AG09309 (cell line): ENCODE data around the gene KCNK17.

Experiments used
- DNase-seq: peaks from one replicate; pipeline ENCODE4 v3.0.0-alpha.2; 2010; ENCODE audit warnings: low read depth
- H3K4me3 ChIP-seq: 2 replicates; pipeline ENCODE4 v1.5.1; 2011; ENCODE audit warnings: mild to moderate bottlenecking, low read depth, low read length, moderate library complexity; ENCODE audit not compliant: control insufficient read depth
- TF ChIP-seq, protein P1 (sequence below): IDR thresholded peaks from 2 replicates; pipeline ENCODE4 v1.5.1; 2011; ENCODE audit warnings: mild to moderate bottlenecking, low read depth, low read length, inconsistent platforms; ENCODE audit not compliant: insufficient read depth, control insufficient read depth; ENCODE audit errors: missing control alignments

Gene KCNK17

DNA sequence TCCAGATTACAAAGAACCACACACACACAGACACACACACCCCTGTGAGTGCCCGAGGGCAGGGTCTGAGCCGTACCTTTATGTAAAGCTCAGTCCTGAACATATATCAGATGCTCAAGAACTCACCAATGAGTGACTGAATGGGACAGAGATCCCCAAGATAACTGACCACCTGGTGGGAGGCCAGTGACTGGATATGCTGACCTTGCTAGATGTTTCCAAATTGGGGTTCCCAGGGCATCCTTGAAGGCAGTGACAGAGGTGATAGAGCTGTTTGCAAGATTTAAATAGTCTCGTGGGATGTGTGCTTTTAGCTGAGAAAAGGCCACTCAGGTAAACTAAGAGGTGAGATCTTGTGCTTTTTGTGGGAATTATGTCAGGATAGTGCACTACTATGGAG, 39.3 kb downstream of the KCNK17 start:
- TF ChIP-seq, protein P1, sequence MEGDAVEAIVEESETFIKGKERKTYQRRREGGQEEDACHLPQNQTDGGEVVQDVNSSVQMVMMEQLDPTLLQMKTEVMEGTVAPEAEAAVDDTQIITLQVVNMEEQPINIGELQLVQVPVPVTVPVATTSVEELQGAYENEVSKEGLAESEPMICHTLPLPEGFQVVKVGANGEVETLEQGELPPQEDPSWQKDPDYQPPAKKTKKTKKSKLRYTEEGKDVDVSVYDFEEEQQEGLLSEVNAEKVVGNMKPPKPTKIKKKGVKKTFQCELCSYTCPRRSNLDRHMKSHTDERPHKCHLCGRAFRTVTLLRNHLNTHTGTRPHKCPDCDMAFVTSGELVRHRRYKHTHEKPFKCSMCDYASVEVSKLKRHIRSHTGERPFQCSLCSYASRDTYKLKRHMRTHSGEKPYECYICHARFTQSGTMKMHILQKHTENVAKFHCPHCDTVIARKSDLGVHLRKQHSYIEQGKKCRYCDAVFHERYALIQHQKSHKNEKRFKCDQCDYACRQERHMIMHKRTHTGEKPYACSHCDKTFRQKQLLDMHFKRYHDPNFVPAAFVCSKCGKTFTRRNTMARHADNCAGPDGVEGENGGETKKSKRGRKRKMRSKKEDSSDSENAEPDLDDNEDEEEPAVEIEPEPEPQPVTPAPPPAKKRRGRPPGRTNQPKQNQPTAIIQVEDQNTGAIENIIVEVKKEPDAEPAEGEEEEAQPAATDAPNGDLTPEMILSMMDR, result no peak
- DNase-seq, result no peak

DNA sequence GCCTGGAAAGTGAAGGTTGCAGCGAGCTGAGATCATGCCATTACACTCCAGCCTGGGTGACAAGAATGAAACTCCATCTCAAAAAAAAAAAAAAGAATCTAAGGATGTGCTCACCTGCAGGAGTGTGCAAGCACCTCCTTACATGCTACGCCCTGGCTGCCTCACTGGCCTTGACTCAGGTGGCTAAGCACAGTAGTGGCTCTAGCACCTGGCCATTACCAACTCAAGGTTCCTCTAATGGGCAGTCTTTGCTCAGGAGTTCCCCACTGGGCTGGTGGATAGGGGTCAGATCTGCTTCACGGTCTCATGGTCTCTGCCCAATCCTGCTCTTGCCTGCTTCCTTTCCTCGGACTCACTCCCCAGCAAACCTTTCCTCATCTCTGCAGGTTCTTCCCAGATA, 39.7 kb downstream of the KCNK17 start:
- DNase-seq, result no peak
- H3K4me3 ChIP-seq, result no peak overlapping the region
- TF ChIP-seq, protein P1, result no peak

More for the DNA sequence above, 39.3 kb downstream of the KCNK17 start:
- no peak overlapping the region for H3K4me3 ChIP-seq

DNA sequence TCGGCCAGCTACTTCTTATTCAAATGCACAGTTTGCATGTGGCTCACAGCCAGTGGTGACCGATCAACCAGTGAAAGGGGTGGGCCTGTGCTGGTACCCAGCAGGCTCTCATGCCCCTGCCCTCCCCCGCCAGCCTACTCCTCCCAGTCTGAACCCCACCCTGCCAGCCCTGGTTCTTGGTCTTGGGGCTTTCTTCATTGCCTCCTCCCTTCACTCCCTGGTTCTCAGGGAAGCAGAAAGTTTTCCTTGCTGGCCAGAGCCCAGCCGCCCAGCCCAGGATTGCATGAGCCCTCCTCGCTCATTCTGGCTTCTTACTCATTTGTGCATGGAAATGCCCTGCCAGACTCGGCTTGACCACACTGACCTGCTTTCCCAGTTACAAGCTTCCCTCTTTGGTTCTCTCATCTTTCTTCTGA, 40.8 kb downstream of the KCNK17 start:
- no peak for DNase-seq
- H3K4me3 ChIP-seq, result no peak overlapping the region
- TF ChIP-seq, protein P1, result no peak

DNA sequence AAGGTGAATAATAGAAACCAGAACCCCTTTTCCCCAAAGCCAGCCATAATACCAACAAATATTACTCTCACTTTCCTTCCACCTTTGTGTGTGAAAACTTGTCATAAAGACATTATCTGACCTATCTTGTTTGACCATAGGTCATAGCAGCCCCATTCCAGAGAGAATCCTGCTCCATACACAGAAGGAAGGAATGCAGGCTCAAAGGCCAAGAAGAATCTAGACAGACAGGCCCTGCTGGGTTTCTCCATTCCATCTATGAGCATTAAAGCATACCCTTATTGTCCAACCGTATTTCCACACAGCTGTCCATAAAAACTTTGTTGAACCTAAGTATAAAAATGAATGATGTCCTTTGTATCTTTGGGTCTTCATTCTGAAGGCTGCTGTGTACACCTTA, 44.3 kb downstream of the KCNK17 start:
- no peak for DNase-seq
- TF ChIP-seq, protein P1, result no peak
- H3K4me3 ChIP-seq, result no peak overlapping the region

DNA sequence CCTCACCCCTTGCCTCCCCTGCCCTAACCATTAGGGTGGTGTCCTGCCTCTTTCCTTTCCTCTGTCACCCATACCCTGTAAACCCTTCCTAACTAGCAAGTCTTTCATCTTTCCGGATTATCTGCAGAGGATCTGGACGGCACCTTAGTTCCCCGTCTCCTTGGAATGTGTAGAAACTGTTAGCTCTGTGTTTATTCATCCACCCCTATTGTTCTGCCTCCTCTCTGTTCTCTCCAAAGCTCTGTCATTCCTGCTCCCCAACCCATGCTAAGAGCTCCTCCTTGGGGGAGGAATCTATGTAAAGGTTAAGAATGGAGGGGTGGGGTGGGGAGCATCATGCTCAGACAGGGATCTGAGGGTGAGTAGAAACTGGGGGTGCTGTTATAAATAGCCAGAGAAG, 45.5 kb downstream of the KCNK17 start:
- DNase-seq, result no peak
- TF ChIP-seq, protein P1, result no peak
- no peak overlapping the region for H3K4me3 ChIP-seq

DNA sequence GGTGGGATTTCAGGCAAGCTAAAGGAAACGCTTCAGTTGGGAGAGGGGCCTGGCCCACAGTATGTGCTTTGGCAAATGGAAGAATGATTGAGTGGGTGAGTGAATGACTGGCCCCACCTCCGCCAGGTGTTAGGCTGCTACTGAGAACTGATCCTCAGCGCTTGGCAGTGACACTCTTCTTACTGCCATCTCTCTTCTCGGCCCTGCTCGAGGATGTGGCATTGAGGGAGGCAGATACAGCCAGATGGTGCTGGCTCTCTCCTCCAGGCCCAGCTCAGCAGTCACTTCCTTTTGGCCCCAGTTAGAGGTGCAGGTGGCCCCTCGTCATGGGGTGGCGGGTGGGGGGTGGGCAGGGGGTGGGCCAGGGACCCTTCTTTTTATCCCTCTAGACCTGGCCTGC, 46.0 kb downstream of the KCNK17 start:
- no peak for DNase-seq
- TF ChIP-seq, protein P1, result no peak

DNA sequence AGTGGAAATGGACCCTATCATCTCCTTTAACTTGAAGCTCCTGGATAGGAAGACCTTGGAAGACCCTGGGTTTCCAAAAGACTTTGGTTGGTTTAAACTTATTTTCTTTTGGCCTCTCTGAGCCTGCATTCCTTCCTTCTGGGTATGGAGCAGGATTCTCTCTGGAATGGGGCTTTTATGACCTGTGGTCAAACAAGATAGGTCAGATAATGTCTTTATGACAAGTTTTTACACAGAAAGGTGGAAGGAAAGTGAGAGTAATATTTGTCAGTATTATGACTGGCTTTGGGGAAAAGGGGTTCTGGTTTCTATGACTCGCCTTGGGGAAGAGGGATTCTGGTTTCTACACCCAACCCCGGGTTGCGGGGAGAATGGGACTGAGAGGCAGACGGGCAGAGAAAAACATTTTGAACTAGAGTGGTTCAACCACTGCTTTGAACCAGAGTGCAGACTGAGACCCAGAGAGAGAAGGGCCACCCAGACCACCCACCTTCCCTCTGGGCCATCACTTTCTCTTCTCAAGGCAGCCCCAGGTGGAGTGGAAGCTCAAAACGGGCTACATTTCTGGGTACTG, 47.4 kb downstream of the KCNK17 start:
- TF ChIP-seq, protein P1, result no peak
- no peak for DNase-seq
- H3K4me3 ChIP-seq, result no peak overlapping the region

More for the DNA sequence above, 46.0 kb downstream of the KCNK17 start:
- H3K4me3 ChIP-seq, result no peak overlapping the region
